ENCODE measurements around the gene ANKRD33B.

Gene ANKRD33B

DNA sequence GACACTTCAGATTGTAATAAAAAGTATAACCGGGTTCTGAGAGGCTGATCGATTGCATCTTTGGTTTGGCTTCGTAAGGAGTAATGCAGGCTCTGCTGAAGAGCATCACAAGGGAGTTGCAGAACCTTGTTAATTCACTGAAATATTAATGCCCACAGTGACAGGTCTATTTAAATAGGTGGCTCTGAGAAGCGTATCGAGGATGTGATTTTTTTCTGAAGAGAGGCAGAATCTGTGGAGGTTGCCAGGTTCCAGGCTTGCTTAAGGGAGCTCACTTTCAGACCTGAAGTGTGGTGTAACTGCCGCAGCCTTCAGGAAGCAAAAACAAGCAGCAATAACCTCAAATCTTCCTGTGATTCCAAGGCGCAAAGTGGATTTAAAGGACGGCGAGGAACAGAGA is 80.3 kb downstream of the ANKRD33B start:
- Histone ChIP-seq H3K9me3 (ENCODE audit: insufficient read depth, low read length) (no peaks in the 10 kb centered on the region), H3K27me3 (ENCODE audit: insufficient read depth, insufficient read length) (no peaks in the 10 kb centered on the region), H3K9ac (ENCODE audit: insufficient read length, low read depth) (no peak overlapping the region), H3K4me3 (ENCODE audit: insufficient read length, low read depth) (no peak overlapping the region), H3K4me1 (ENCODE audit: insufficient read depth, insufficient read length) (no peaks in the 10 kb centered on the region), H3K36me3 (ENCODE audit: insufficient read depth, insufficient read length, low read length) (peaks cover 17% of the 10 kb centered on the region)
- no peak for DNase-seq (ENCODE audit: low read depth, low spot score)
- TF ChIP-seq SUZ12 (IDR thresholded peaks at IDR 0.05; ENCODE audit: extremely low read depth, insufficient read depth, insufficient read length) = no peak
- TF ChIP-seq YY1 (IDR thresholded peaks at IDR 0.05; ENCODE audit: insufficient read depth, insufficient read length) = no peak
- TF ChIP-seq ZNF274 (IDR thresholded peaks at IDR 0.05; ENCODE audit: low read depth, low read length) = no peak

DNA sequence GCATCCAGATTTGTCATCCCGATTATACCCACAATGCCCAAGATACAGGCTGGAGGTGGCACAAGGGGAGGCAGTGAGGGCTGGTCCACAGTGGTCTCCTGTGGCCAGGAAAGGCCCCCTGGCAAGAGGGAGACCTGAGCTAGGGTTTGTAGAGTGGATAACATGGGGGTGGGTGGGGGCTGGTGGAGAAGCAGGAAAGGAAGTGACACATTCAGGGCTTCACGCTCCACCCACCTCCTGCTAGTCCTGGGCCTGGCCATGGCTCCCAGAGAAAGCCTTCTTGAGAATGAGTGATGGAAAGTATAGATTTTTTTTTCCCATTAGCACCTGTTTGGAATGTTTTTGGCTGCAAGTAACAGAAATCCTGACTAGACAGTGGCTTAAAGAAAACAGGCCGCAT is 81.3 kb downstream of the ANKRD33B start:
- TF ChIP-seq SUZ12 (IDR thresholded peaks at IDR 0.05; ENCODE audit: extremely low read depth, insufficient read depth, insufficient read length) (no peak), YY1 (IDR thresholded peaks at IDR 0.05; ENCODE audit: insufficient read depth, insufficient read length) (no peak), ZNF274 (IDR thresholded peaks at IDR 0.05; ENCODE audit: low read depth, low read length) (no peak)
- no peak for DNase-seq (ENCODE audit: low read depth, low spot score)
- no peak overlapping the region for H3K4me3 ChIP-seq (ENCODE audit: insufficient read length, low read depth)
- H3K4me1 ChIP-seq (ENCODE audit: insufficient read depth, insufficient read length) = no peaks in the 10 kb centered on the region
- H3K36me3 ChIP-seq (ENCODE audit: insufficient read depth, insufficient read length, low read length) = peaks cover 23% of the 10 kb centered on the region
- no peak overlapping the region for H3K9ac ChIP-seq (ENCODE audit: insufficient read length, low read depth)
- no peaks in the 10 kb centered on the region for H3K27me3 ChIP-seq (ENCODE audit: insufficient read depth, insufficient read length)
- H3K9me3 ChIP-seq (ENCODE audit: insufficient read depth, low read length) = no peaks in the 10 kb centered on the region

DNA sequence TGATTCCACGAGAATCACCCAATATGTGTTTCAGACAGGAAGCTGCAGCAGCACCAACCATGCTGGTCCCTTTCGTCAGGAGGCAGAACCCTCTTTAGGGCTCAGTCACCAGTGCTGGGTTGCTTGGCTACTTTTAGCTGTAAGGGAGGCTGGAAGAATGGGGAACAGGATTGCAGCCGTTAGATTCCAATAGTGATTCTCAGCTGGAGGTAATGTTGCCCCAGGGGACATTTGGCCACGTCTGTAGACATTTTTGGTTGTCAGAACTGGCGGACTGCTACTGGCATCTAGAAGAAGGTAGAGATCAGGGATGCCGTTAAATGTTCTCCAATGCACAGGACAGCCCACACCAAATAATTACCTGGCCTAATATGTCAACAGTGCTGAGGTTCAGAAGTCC is 81.8 kb downstream of the ANKRD33B start:
- no peak overlapping the region for H3K4me3 ChIP-seq (ENCODE audit: insufficient read length, low read depth)
- H3K27me3 ChIP-seq (ENCODE audit: insufficient read depth, insufficient read length) = no peaks in the 10 kb centered on the region
- no peaks in the 10 kb centered on the region for H3K9me3 ChIP-seq (ENCODE audit: insufficient read depth, low read length)
- H3K4me1 ChIP-seq (ENCODE audit: insufficient read depth, insufficient read length) = no peaks in the 10 kb centered on the region
- no peak for TF ChIP-seq ZNF274 (IDR thresholded peaks at IDR 0.05; ENCODE audit: low read depth, low read length)
- TF ChIP-seq YY1 (IDR thresholded peaks at IDR 0.05; ENCODE audit: insufficient read depth, insufficient read length) = no peak
- TF ChIP-seq SUZ12 (IDR thresholded peaks at IDR 0.05; ENCODE audit: extremely low read depth, insufficient read depth, insufficient read length) = no peak
- no peak overlapping the region for H3K9ac ChIP-seq (ENCODE audit: insufficient read length, low read depth)
- no peak for DNase-seq (ENCODE audit: low read depth, low spot score)
- peaks cover 28% of the 10 kb centered on the region for H3K36me3 ChIP-seq (ENCODE audit: insufficient read depth, insufficient read length, low read length)

DNA sequence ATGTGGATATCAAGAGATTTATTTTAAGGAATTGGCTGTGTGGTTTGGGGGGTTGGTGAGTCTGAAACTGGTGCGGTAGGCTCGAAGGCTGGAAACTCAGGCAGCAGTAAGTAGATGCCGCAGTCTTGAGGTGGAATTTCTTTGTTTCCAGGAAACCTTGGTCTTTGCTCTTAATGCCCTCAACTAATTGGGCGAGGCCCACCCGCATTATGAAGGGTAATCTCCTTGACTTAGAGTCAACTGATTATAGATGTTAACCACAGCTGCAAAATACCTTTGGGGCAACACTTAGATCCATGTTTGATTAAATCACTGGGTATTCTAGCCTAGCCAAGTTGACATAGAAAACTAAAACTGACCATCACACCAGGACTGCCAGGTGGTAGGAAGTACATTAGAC is 83.8 kb downstream of the ANKRD33B start:
- no peak for DNase-seq (ENCODE audit: low read depth, low spot score)
- no peak overlapping the region for H3K4me3 ChIP-seq (ENCODE audit: insufficient read length, low read depth)
- no peaks in the 10 kb centered on the region for H3K4me1 ChIP-seq (ENCODE audit: insufficient read depth, insufficient read length)
- H3K27me3 ChIP-seq (ENCODE audit: insufficient read depth, insufficient read length) = no peaks in the 10 kb centered on the region
- no peak overlapping the region for H3K9ac ChIP-seq (ENCODE audit: insufficient read length, low read depth)
- H3K9me3 ChIP-seq (ENCODE audit: insufficient read depth, low read length) = no peaks in the 10 kb centered on the region
- H3K36me3 ChIP-seq (ENCODE audit: insufficient read depth, insufficient read length, low read length) = peaks cover 35% of the 10 kb centered on the region
- TF ChIP-seq SUZ12 (IDR thresholded peaks at IDR 0.05; ENCODE audit: extremely low read depth, insufficient read depth, insufficient read length) (no peak), ZNF274 (IDR thresholded peaks at IDR 0.05; ENCODE audit: low read depth, low read length) (no peak), YY1 (IDR thresholded peaks at IDR 0.05; ENCODE audit: insufficient read depth, insufficient read length) (no peak)

DNA sequence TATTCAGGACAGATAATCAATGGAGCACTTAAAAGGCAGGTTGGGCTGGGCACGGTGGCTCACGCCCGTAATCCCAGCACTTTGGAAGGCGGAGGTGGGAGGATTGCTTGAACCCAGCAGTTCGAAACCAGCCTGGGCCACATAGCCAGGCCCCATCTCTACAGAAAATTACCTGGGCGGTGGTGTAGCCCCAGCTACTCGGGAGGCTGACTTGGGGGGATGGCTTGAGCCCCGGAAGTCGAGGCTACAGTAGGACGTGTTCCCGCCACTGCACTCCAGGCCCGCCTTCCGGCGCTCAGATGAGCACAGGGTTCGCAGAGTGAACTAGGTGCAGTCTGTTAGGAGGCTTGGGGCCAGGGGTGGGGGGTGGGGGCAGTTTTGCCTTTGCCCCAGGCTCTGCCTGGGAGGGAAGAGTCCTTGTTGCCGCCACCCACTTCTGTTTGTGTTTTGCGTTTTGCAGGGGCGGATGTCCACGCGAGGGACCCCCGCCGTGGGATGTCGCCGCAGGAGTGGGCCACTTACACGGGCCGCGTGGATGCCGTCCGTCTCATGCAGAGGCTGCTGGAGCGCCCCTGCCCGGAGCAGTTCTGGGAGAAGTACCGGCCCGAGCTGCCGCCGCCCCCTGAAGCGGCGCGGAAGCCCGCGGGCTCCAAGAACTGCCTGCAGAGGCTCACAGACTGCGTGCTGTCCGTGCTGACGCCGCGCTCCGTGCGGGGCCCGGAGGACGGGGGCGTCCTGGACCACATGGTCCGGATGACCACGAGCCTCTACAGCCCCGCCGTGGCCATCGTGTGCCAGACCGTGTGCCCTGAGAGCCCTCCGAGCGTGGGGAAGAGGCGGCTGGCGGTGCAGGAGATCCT is 85.2 kb downstream of the ANKRD33B start:
- H3K4me3 ChIP-seq (ENCODE audit: insufficient read length, low read depth) = no peak overlapping the region
- TF ChIP-seq SUZ12 (IDR thresholded peaks at IDR 0.05; ENCODE audit: extremely low read depth, insufficient read depth, insufficient read length) (no peak), YY1 (IDR thresholded peaks at IDR 0.05; ENCODE audit: insufficient read depth, insufficient read length) (no peak), ZNF274 (IDR thresholded peaks at IDR 0.05; ENCODE audit: low read depth, low read length) (no peak)
- H3K36me3 ChIP-seq (ENCODE audit: insufficient read depth, insufficient read length, low read length) = peaks cover 48% of the 10 kb centered on the region
- no peak for DNase-seq (ENCODE audit: low read depth, low spot score)
- peaks cover 3% of the 10 kb centered on the region for H3K4me1 ChIP-seq (ENCODE audit: insufficient read depth, insufficient read length)
- no peaks in the 10 kb centered on the region for H3K27me3 ChIP-seq (ENCODE audit: insufficient read depth, insufficient read length)
- no peaks in the 10 kb centered on the region for H3K9me3 ChIP-seq (ENCODE audit: insufficient read depth, low read length)
- no peak overlapping the region for H3K9ac ChIP-seq (ENCODE audit: insufficient read length, low read depth)

DNA sequence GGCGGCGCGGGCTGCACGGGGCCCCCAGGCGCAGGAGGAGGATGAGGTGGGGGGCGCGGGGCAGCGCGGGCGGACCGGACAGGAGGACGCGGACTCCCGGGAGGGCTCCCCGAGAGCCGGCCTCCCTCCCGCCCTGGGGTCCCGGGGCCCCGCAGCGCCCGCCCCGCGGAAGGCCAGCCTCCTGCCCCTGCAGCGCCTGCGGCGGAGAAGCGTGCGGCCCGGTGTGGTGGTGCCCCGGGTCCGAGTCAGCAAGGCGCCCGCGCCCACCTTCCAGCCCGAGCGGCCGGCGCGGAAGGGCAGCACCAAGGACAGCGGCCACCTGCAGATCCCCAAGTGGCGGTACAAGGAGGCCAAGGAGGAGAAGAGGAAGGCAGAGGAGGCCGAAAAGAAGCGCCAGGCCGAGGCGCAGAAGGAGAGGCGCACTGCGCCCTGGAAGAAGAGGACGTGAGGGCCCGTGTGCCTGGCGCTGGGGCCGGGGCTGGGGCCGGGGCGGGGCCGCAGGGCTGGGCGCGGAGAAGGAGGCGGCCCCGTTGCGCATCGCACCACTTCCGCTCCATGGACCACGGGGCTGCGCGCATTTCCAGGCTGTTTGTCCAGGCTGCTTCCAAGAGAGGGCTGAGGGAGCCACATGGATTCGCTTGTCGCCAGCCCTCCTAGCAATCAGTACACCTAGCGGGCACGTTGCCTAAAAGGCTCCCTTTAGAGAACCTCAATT is 86.0 kb downstream of the ANKRD33B start:
- Histone ChIP-seq H3K9me3 (ENCODE audit: insufficient read depth, low read length) (no peaks in the 10 kb centered on the region), H3K9ac (ENCODE audit: insufficient read length, low read depth) (no peak overlapping the region), H3K4me3 (ENCODE audit: insufficient read length, low read depth) (no peak overlapping the region), H3K36me3 (ENCODE audit: insufficient read depth, insufficient read length, low read length) (peaks cover 54% of the 10 kb centered on the region), H3K27me3 (ENCODE audit: insufficient read depth, insufficient read length) (no peaks in the 10 kb centered on the region), H3K4me1 (ENCODE audit: insufficient read depth, insufficient read length) (peaks cover 3% of the 10 kb centered on the region)
- TF ChIP-seq ZNF274 (IDR thresholded peaks at IDR 0.05; ENCODE audit: low read depth, low read length) (no peak), SUZ12 (IDR thresholded peaks at IDR 0.05; ENCODE audit: extremely low read depth, insufficient read depth, insufficient read length) (no peak), YY1 (IDR thresholded peaks at IDR 0.05; ENCODE audit: insufficient read depth, insufficient read length) (no peak)
- DNase-seq (ENCODE audit: low read depth, low spot score) = no peak

DNA sequence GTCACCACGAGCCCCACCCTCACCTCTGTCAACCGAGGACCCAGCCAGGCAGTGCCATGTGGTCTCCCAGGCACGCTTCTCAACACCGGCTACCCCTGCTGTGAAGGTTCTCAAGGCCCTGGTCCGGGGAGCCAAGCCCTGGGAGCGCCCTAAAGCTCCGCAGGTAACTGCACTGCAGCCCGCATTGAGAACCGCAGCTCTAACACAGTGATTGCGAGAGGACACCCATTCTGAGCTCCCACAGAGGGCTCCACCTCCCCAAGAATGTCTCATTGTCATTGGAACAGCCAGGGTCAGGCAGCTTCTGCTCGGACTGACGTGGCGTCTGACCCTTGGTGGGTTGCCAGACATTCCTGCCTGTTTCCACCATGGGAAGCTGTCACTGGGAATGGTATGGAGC is 88.3 kb downstream of the ANKRD33B start:
- peaks cover 3% of the 10 kb centered on the region for H3K4me1 ChIP-seq (ENCODE audit: insufficient read depth, insufficient read length)
- no peak overlapping the region for H3K9ac ChIP-seq (ENCODE audit: insufficient read length, low read depth)
- TF ChIP-seq YY1 (IDR thresholded peaks at IDR 0.05; ENCODE audit: insufficient read depth, insufficient read length) = no peak
- TF ChIP-seq ZNF274 (IDR thresholded peaks at IDR 0.05; ENCODE audit: low read depth, low read length) = no peak
- no peak for TF ChIP-seq SUZ12 (IDR thresholded peaks at IDR 0.05; ENCODE audit: extremely low read depth, insufficient read depth, insufficient read length)
- H3K36me3 ChIP-seq (ENCODE audit: insufficient read depth, insufficient read length, low read length) = peaks cover 60% of the 10 kb centered on the region
- no peaks in the 10 kb centered on the region for H3K27me3 ChIP-seq (ENCODE audit: insufficient read depth, insufficient read length)
- H3K4me3 ChIP-seq (ENCODE audit: insufficient read length, low read depth) = no peak overlapping the region
- no peak for DNase-seq (ENCODE audit: low read depth, low spot score)
- no peaks in the 10 kb centered on the region for H3K9me3 ChIP-seq (ENCODE audit: insufficient read depth, low read length)

Data from NT2/D1 (cell line).